ENCODE results near the gene CCRL2. TPM values are rescaled to one million over a fixed set of nuclear protein-coding genes. Genes with fewer than 3 reads are reported as not detected.

The CCRL2 gene
- total and polyA plus RNA-seq, 4 donors: 11.0 to 95.9 (median 19.8) TPM

DNA sequence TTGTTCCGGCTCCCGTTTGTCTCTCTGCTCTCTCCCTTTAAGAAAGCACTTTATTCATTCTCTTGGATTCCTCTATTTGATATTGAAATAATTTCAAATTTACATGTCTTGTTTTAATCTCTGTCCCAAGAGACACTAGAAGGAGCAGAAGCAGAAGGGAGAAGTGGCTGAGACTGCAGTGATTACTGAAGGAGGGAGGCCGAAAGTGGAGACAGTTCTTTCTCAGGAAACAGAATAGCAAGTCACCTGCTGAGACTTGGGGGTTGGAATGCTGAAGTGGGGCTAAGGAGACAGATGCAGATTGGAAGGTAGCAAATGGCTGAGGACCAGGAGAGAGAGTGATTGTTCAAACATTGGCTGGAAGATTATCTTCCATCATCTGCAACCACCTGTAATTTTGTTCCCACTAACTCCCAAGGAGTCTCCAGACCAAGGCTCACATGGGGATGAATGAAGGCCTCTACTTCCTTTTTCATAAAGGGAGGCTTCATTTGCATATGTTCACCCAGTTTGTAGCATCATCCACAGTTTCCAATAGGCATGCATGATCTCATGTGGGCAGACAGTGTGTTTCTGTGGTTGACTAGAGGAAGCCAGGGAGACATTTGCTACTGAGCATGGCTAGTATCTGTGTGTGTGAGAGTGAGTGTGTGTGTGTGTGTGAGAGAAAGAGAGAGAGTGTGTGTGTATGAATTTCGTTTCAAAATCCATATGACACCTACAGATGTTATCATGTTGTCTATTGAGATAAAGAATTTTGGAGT is 33.7 kb downstream of the CCRL2 start:
- Histone ChIP-seq H3K4me3 (no peak overlapping the region), H3K9ac (ENCODE audit: insufficient read depth in 1 of 2, low read length in 2 of 2) (no peak overlapping the region), H3K27me3 (ENCODE audit: control insufficient read depth in 3 of 3, insufficient read depth in 3 of 3, low read length in 2 of 3) (no peaks in the 10 kb centered on the region), H3K9me3 (ENCODE audit: control insufficient read depth in 4 of 4, insufficient read depth in 3 of 4, low read length in 3 of 4) (no peaks in the 10 kb centered on the region), H3K27ac (ENCODE audit: low read depth in 1 of 2, low read length in 1 of 2) (no peak overlapping the region), H3K4me1 (ENCODE audit: control insufficient read depth in 5 of 5, insufficient read depth in 5 of 5, low read length in 5 of 5) (peaks cover 0 to 24% (median 0%) of the 10 kb centered on the region in 5 donors), H3K36me3 (ENCODE audit: control insufficient read depth in 4 of 4, insufficient read depth in 4 of 4, low read length in 4 of 4) (peaks cover 0 to 2% (median 0%) of the 10 kb centered on the region in 4 donors)
- WGBS, 2 donors: 73 to 78% methylated on average over 4 of the region's 4 CpGs
- ATAC-seq (ENCODE audit: insufficient read depth, low FRiP score) (no peak), DNase-seq (no peak)
- TF ChIP-seq, protein P1, sequence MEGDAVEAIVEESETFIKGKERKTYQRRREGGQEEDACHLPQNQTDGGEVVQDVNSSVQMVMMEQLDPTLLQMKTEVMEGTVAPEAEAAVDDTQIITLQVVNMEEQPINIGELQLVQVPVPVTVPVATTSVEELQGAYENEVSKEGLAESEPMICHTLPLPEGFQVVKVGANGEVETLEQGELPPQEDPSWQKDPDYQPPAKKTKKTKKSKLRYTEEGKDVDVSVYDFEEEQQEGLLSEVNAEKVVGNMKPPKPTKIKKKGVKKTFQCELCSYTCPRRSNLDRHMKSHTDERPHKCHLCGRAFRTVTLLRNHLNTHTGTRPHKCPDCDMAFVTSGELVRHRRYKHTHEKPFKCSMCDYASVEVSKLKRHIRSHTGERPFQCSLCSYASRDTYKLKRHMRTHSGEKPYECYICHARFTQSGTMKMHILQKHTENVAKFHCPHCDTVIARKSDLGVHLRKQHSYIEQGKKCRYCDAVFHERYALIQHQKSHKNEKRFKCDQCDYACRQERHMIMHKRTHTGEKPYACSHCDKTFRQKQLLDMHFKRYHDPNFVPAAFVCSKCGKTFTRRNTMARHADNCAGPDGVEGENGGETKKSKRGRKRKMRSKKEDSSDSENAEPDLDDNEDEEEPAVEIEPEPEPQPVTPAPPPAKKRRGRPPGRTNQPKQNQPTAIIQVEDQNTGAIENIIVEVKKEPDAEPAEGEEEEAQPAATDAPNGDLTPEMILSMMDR (IDR thresholded peaks at IDR 0.05; ENCODE audit: control extremely low read depth, extremely low read depth): no peak

DNA sequence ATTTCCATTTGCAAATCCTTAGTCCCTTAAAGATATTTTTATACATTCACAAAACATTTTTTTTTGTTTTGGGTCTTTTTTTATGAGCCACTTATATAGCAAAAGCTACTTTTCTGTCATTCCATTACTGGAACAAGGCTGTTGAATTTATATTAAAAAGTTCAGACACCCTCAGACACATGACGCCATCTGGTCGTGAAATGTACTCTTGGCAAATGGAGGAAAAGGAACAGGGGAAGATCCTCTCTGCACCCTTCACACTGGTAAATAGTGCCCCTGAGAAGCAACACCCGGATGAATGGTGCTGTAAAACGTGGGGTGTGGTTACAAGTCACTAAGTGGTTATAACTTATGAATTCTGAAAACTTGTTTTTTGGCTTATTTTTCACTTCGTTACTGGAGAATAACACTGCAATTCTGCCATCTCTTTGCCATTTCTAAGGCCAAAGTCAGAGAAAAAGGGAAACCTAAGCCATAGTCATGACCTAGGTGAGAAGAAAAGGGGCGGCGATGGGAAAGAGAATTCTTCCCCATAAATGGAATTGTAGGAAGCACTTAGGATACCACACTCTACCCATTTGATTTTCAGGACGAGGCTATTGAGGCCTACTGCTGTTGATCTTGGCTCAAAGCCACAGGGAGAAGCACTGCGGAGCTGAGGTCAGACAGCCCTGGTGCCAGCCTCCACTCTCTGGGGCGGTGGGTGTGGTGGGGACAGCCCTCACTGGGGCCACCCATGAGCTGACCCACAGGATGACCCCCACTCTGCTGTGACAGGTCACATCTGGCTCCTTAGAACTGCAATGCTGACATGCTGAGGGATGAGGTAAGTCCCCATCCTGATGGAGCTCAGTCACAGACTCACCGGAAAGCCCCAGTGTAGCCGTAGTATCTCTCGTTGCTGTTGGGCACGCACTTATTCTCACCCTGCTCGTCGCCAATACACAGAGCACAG is 35.8 kb downstream of the CCRL2 start:
- Histone ChIP-seq H3K36me3 (ENCODE audit: control insufficient read depth in 4 of 4, insufficient read depth in 4 of 4, low read length in 4 of 4) (peaks cover 0 to 4% (median 0%) of the 10 kb centered on the region in 4 donors), H3K27me3 (ENCODE audit: control insufficient read depth in 3 of 3, insufficient read depth in 3 of 3, low read length in 2 of 3) (no peaks in the 10 kb centered on the region), H3K9ac (ENCODE audit: insufficient read depth in 1 of 2, low read length in 2 of 2) (no peak overlapping the region), H3K27ac (ENCODE audit: low read depth in 1 of 2, low read length in 1 of 2) (no peak overlapping the region), H3K4me1 (ENCODE audit: control insufficient read depth in 5 of 5, insufficient read depth in 5 of 5, low read length in 5 of 5) (peaks cover 0 to 24% (median 3%) of the 10 kb centered on the region in 5 donors), H3K9me3 (ENCODE audit: control insufficient read depth in 4 of 4, insufficient read depth in 3 of 4, low read length in 3 of 4) (no peaks in the 10 kb centered on the region), H3K4me3 (no peak overlapping the region)
- TF ChIP-seq, protein P1 (IDR thresholded peaks at IDR 0.05; ENCODE audit: control extremely low read depth, extremely low read depth): no peak
- WGBS, 2 donors: 70 to 78% methylated on average over 16 of the region's 16 CpGs
- DNase-seq (peak; percentile 41 to 77 (median 66)), ATAC-seq (ENCODE audit: insufficient read depth, low FRiP score) (no peak)

DNA sequence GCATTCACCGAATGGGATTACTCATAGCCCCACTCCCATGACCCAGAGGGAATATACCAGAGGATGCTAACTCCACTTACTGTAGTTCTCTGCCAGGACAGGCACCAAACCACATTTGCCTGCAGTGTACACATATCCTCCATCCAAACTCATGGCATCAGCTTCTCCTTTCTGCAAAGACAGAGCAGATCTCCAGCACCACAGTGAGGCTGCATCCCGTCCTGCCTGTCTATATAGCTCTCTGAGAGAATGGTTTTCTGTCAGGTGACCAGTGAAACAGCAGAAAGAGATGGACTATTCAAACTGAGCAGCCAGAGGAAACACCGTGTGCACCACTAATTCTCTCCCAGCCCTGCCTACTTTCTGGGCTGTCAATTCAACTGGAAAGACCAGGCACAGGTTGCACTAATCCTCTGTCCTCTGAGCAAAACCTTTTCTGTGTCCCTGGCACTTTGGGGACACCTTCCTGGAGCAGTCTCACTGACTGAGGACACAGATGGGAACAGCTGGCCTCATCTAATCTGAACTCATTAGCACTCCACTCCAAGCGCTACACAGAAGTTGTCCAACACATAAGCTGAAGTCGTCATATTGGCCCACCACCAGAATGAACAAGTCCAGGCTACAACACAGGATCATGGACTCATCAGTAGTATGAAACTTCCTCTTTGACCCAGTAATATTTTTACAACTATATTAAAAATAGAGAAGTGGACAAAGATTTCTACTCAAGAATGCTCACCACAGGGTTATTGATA is 40.3 kb downstream of the CCRL2 start:
- Histone ChIP-seq H3K27ac (ENCODE audit: low read depth in 1 of 2, low read length in 1 of 2) (no peak overlapping the region), H3K4me3 (no peak overlapping the region), H3K9ac (ENCODE audit: insufficient read depth in 1 of 2, low read length in 2 of 2) (no peak overlapping the region), H3K9me3 (ENCODE audit: control insufficient read depth in 4 of 4, insufficient read depth in 3 of 4, low read length in 3 of 4) (no peaks in the 10 kb centered on the region), H3K27me3 (ENCODE audit: control insufficient read depth in 3 of 3, insufficient read depth in 3 of 3, low read length in 2 of 3) (no peaks in the 10 kb centered on the region), H3K4me1 (ENCODE audit: control insufficient read depth in 5 of 5, insufficient read depth in 5 of 5, low read length in 5 of 5) (peaks cover 0 to 11% (median 3%) of the 10 kb centered on the region in 5 donors), H3K36me3 (ENCODE audit: control insufficient read depth in 4 of 4, insufficient read depth in 4 of 4, low read length in 4 of 4) (peaks cover 0 to 4% (median 0%) of the 10 kb centered on the region in 4 donors)
- ATAC-seq (ENCODE audit: insufficient read depth, low FRiP score): no peak
- 60 to 63% methylated on average over 5 of the region's 5 CpGs for WGBS, 2 donors
- no peak for DNase-seq
- TF ChIP-seq, protein P1 (IDR thresholded peaks at IDR 0.05; ENCODE audit: control extremely low read depth, extremely low read depth): no peak

All from lung (tissue), 12 donors.